Measurements from ENCODE around the gene MRPS6.

DNA sequence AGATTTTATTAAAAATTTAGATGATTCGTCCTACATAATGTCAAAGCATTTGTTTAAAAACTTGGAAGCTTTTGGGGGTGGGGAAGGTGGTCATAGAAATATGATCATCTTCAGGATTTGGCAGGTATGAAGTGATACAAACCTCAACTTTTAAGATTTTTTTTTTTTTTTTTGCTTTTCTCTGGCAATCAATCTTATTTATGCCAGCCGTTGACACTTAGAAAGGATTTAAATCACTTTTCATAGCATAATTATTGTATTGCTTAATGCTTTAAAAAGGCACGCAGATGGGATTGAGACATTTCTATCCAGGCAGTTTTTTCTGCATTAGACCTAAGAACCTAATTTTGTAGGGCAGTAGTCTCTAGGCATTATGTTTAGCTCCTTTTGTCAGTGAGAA is 19.7 kb downstream of the MRPS6 start:
- TF ChIP-seq, protein P1, sequence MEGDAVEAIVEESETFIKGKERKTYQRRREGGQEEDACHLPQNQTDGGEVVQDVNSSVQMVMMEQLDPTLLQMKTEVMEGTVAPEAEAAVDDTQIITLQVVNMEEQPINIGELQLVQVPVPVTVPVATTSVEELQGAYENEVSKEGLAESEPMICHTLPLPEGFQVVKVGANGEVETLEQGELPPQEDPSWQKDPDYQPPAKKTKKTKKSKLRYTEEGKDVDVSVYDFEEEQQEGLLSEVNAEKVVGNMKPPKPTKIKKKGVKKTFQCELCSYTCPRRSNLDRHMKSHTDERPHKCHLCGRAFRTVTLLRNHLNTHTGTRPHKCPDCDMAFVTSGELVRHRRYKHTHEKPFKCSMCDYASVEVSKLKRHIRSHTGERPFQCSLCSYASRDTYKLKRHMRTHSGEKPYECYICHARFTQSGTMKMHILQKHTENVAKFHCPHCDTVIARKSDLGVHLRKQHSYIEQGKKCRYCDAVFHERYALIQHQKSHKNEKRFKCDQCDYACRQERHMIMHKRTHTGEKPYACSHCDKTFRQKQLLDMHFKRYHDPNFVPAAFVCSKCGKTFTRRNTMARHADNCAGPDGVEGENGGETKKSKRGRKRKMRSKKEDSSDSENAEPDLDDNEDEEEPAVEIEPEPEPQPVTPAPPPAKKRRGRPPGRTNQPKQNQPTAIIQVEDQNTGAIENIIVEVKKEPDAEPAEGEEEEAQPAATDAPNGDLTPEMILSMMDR (IDR thresholded peaks at IDR 0.05 in 8 of 11, conservative IDR thresholded peaks at IDR 0.05 in 3 of 11): no peak
- no peak for TF ChIP-seq POLR2A (IDR thresholded peaks at IDR 0.05)

Measured in spleen (tissue), 7 donors.